A549 (cell line): ENCODE measurements around the gene PTPRA. TPM values are rescaled to one million over a fixed set of nuclear protein-coding genes. Genes with fewer than 3 reads are reported as not detected.

ENCODE experiments used
- ATAC-seq, 2 experiments: fragments of 200-7000 bp in 1 of 2; fragments of >200 bp in 1 of 2; cut with Nextera tagmentation in 1 of 2; cut with Tn5 transposase in 1 of 2; 3 replicates each; pipeline versions ENCODE4 v1.8.0 to v1.9.1; 2018 to 2020; ENCODE audit warnings: mild to moderate bottlenecking in 1 of 2, moderate library complexity in 1 of 2
- CTCF ChIA-PET: fragments of 300-600 bp; sonication (Branson Sonifier 250); formaldehyde crosslinking; extraction: SDS; loops from one replicate; lab custom pipeline; 2021; ENCODE audit warnings: antibody characterized with exemption, inconsistent platforms; lab: Yijun Ruan, JAX
- POLR2A ChIA-PET: fragments of 350-600 bp; formaldehyde crosslinking; extraction: SDS; loops from one replicate; lab custom pipeline; 2021; ENCODE audit warnings: antibody characterized with exemption, inconsistent platforms; lab: Yijun Ruan, JAX
- DNase-seq, 2 experiments: peaks; one replicate each; pipeline versions ENCODE4 v3.0.0 to v3.0.0-alpha.2; 2011 to 2016; ENCODE audit warnings: low read depth in 1 of 2, low spot score in 1 of 2
- FAIRE-seq: peaks from 2 replicates; lab custom pipeline; 2011; peaks lifted over from hg19 to GRCh38; lab: Jason Lieb, UNC
- H3K27ac ChIP-seq, 2 experiments: fragments of >200 bp; sonication (Bioruptor Twin); formaldehyde crosslinking; 3 replicates each; pipeline ENCODE4 v1.5.1; 2016 to 2017
- H3K4me1 ChIP-seq: fragments of >200 bp; sonication (Bioruptor Twin); formaldehyde crosslinking; 3 replicates; pipeline ENCODE4 v1.6.1; 2016
- H3K4me2 ChIP-seq: fragments of >200 bp; sonication (Bioruptor Twin); formaldehyde crosslinking; 3 replicates; pipeline ENCODE4 v1.6.1; 2016
- H3K4me3 ChIP-seq: fragments of >200 bp; sonication (Bioruptor Twin); formaldehyde crosslinking; 3 replicates; pipeline ENCODE4 v1.5.1; 2016
- H3K9me3 ChIP-seq: fragments of >200 bp; sonication (Bioruptor Twin); formaldehyde crosslinking; 3 replicates; pipeline ENCODE4 v1.6.1; 2016
- BHLHE40 ChIP-seq: IDR thresholded peaks from 2 replicates; pipeline ENCODE4 v1.6.1; 2012; ENCODE audit warnings: low read depth, low read length, inconsistent platforms
- CBX8 ChIP-seq: fragments of 200-600 bp; sonication (generic); IDR thresholded peaks from 2 replicates; pipeline ENCODE4 v1.6.1; 2016
- CHD4 ChIP-seq: fragments of 200-600 bp; sonication (generic); IDR thresholded peaks from 2 replicates; pipeline ENCODE4 v1.6.1; 2016; ENCODE audit warnings: antibody characterized with exemption, mild to moderate bottlenecking, borderline replicate concordance
- EHF ChIP-seq: fragments of 250-450 bp; sonication (Bioruptor Pico); IDR thresholded peaks from 2 replicates; pipeline ENCODE4 v1.5.0; 2020; ENCODE audit warnings: mild to moderate bottlenecking
- FOSB ChIP-seq: fragments of 250-450 bp; sonication (Bioruptor Pico); IDR thresholded peaks from 2 replicates; pipeline ENCODE4 v1.5.0; 2020; ENCODE audit warnings: mild to moderate bottlenecking, moderate library complexity
- FOSL2 ChIP-seq, 2 experiments: fragments of 450-650 bp in 1 of 2; fragments of >200 bp in 1 of 2; sonication (Bioruptor Twin) in 1 of 2; formaldehyde crosslinking; IDR thresholded peaks; 2 replicates each; pipeline versions ENCODE4 v1.5.0 to v1.6.1; 2016 to 2020; ENCODE audit warnings: mild to moderate bottlenecking in 1 of 2, moderate library complexity in 1 of 2
- FOXS1 ChIP-seq: fragments of 250-450 bp; sonication (Bioruptor Pico); IDR thresholded peaks from 2 replicates; pipeline ENCODE4 v1.5.0; 2020; ENCODE audit warnings: mild to moderate bottlenecking, moderate library complexity
- HEYL ChIP-seq: fragments of 250-450 bp; sonication (Bioruptor Pico); IDR thresholded peaks from 2 replicates; pipeline ENCODE4 v1.8.0; 2021; ENCODE audit warnings: mild to moderate bottlenecking, moderate library complexity
- HOXB5 ChIP-seq: fragments of 250-450 bp; sonication (Bioruptor Pico); IDR thresholded peaks from 2 replicates; pipeline ENCODE4 v1.5.0; 2020; ENCODE audit warnings: mild to moderate bottlenecking, moderate library complexity
- JUNB ChIP-seq: fragments of >200 bp; sonication (Bioruptor Twin); formaldehyde crosslinking; IDR thresholded peaks from 2 replicates; pipeline ENCODE4 v1.6.1; 2016
- KDM5A ChIP-seq: fragments of 200-600 bp; sonication (generic); IDR thresholded peaks from 2 replicates; pipeline ENCODE4 v1.6.1; 2016; ENCODE audit warnings: antibody characterized with exemption, mild to moderate bottlenecking
- MYC ChIP-seq: IDR thresholded peaks from 2 replicates; pipeline ENCODE4 v1.6.1; 2012; ENCODE audit warnings: mild to moderate bottlenecking, inconsistent platforms, low read length, improper control_type of control experiment, borderline replicate concordance
- NFE2L2 ChIP-seq: fragments of 150-350 bp; conservative IDR thresholded peaks from 2 replicates; pipeline ENCODE4 v1.6.1; 2014; ENCODE audit warnings: low read length
- NPAS2 ChIP-seq: fragments of 250-450 bp; sonication (Bioruptor Pico); IDR thresholded peaks from 2 replicates; pipeline ENCODE4 v1.8.0; 2022; ENCODE audit warnings: mild to moderate bottlenecking, moderate library complexity, borderline replicate concordance
- NR3C1 ChIP-seq: fragments of >200 bp; sonication (Bioruptor Twin); formaldehyde crosslinking; IDR thresholded peaks from 3 replicates; pipeline ENCODE4 v1.6.1; 2017
- RCOR1 ChIP-seq: fragments of 150-350 bp; IDR thresholded peaks from 2 replicates; pipeline ENCODE4 v1.6.1; 2014; ENCODE audit warnings: antibody characterized with exemption, low read length, low read depth
- RFX5 ChIP-seq: fragments of 450-650 bp; IDR thresholded peaks from 2 replicates; pipeline ENCODE4 v1.7.1; 2014; ENCODE audit warnings: antibody characterized with exemption, mild to moderate bottlenecking, moderate library complexity
- RNF2 ChIP-seq: fragments of 200-600 bp; sonication (generic); IDR thresholded peaks from 2 replicates; pipeline ENCODE4 v1.6.1; 2016; ENCODE audit warnings: low read depth, mild to moderate bottlenecking, antibody characterized with exemption, moderate library complexity, borderline replicate concordance
- ZFP36 ChIP-seq: fragments of 450-650 bp; IDR thresholded peaks from 2 replicates; pipeline ENCODE4 v1.6.1; 2014; ENCODE audit warnings: borderline replicate concordance; ENCODE audit not compliant: partially characterized antibody
- ZNF302 ChIP-seq: fragments of 250-450 bp; sonication (Bioruptor Pico); IDR thresholded peaks from 2 replicates; pipeline ENCODE4 v1.9.0; 2021; ENCODE audit warnings: inconsistent platforms, mild to moderate bottlenecking, moderate library complexity
- WGBS: methylation state at CpG from one replicate; pipeline ENCODE4 v1.1.6; 2017; ENCODE audit errors: missing lambda C conversion rate; 5-methylcytosine and 5-hydroxymethylcytosine counted together
- polyA plus RNA-seq, 4 experiments: library from polyadenylated mRNA; depleted of rRNA in 3 of 4; stranded (reverse); fragments of >200 nt; fragmentation: RNase III in 1 of 4; extraction: RNeasy Plus Mini Kit Qiagen cat#74134 plus additional on column Dnase treatment in 1 of 4; gene quantifications; 2 replicates in 3 of 4; 3 replicates in 1 of 4; pipeline ENCODE4 v1.2.3, GENCODE V29; 2011 to 2017
- TF ChIP-seq, protein P1 (sequence below): fragments of 250-450 bp; sonication (Bioruptor Pico); IDR thresholded peaks from 2 replicates; pipeline ENCODE4 v1.5.0; 2020; ENCODE audit warnings: low read depth, mild to moderate bottlenecking, moderate library complexity
- TF ChIP-seq, protein P2 (sequence below): fragments of 450-650 bp; IDR thresholded peaks from 2 replicates; pipeline ENCODE4 v1.6.1; 2014; ENCODE audit warnings: antibody characterized with exemption
- TF ChIP-seq, protein P3 (sequence below): fragments of >200 bp; sonication (Bioruptor Twin); formaldehyde crosslinking; IDR thresholded peaks from 3 replicates; pipeline ENCODE4 v1.5.1; 2016
- TF ChIP-seq, protein P4 (sequence below): IDR thresholded peaks from 2 replicates; pipeline ENCODE4 v1.6.1; 2012

The PTPRA gene
- polyA plus RNA-seq, 2 of the 4 experiments (the other 2 are of a cell fraction) = 29.2 to 83.2 TPM

DNA sequence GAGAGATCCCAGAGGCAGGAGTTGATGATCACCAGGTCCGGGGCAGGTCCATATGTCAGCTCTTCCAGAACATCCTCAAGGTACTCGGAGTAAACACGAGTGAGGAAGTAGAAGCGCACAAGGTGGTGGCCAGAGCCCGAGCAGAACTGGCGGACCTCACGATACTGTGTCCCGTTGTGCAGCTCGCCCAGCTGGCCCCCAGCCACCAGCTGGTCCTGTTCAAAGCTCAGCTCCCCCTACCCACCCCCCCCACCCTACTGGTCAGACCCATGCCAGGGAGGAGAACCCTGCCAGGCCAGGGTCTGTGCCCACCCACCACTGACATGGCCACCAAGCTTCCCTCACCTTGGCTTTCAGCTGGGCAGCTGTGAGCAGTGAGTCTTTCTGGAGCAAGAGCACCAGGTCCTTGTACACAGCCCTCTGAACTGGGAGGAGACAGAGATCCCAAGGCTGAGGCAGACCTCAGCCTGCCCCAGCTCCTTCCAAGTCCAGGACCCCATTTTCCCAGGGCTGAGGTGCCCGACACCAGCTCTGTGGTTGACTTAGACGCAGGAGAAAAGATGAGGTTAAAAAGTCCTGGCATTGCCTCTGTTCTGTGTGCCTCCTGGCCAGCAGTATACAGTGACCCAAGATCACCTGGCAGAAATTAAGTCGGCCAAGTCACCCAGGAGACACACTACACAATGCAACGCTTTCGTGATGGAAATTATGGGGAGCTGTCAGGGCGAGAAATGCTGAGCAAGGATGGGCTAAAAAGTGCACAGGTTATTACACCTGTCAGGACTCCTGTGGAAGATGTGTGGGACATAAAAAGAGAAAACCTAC lies 34.2 kb upstream of the PTPRA start (continued):
- TF ChIP-seq, protein P1, sequence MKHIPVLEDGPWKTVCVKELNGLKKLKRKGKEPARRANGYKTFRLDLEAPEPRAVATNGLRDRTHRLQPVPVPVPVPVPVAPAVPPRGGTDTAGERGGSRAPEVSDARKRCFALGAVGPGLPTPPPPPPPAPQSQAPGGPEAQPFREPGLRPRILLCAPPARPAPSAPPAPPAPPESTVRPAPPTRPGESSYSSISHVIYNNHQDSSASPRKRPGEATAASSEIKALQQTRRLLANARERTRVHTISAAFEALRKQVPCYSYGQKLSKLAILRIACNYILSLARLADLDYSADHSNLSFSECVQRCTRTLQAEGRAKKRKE = no peak
- no peak for TF ChIP-seq MYC

DNA sequence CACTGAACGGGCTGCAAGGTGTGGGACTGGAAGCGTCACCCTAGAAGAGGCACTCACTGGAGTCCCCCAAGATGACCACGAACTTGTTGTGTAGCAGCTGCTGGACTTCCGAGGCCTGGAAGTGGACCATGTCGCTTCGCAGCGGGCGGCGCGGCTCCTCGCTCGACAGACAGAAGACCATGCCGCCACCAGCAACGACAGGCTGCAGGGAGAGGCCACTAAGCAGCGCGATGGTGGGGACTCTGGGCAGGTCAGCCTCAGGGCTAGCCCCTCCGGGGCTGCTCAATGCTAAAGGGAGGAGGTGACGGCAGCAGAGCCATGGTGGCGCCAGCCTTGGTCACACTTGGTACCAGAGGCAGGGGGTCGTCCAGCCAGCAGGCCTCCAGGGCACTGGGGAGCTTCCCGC lies 33.5 kb upstream of the PTPRA start:
- ChIA-PET POLR2A (interaction anchor here (0.8 to 1.4 kb wide), 7 partner anchors 12 to 187 kb away, joined by 3 to 4 read pairs (median 3); partner anchors contain the start of genes NOP56 and PTPRA), CTCF (interaction anchor here (0.6 to 4.9 kb wide), 6 partner anchors 11 to 441 kb away, joined by 3 to 33 read pairs (median 5); partner anchors contain the start of gene TMEM239)
- Histone ChIP-seq H3K9me3 (no peaks in the 10 kb centered on the region), H3K4me2 (peak overlapping the region; percentile 88), H3K27ac (peak overlapping the region; percentile 84 to 95), H3K4me3 (peak overlapping the region; percentile 92), H3K4me1 (peaks cover 17% of the 10 kb centered on the region)
- 90% methylated on average over 20 of the region's 21 CpGs for WGBS
- FAIRE-seq (no peak), ATAC-seq (no peak), DNase-seq (no peak)
- no peak for TF ChIP-seq CHD4
- TF ChIP-seq, protein P2, sequence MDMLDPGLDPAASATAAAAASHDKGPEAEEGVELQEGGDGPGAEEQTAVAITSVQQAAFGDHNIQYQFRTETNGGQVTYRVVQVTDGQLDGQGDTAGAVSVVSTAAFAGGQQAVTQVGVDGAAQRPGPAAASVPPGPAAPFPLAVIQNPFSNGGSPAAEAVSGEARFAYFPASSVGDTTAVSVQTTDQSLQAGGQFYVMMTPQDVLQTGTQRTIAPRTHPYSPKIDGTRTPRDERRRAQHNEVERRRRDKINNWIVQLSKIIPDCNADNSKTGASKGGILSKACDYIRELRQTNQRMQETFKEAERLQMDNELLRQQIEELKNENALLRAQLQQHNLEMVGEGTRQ = no peak
- TF ChIP-seq CBX8 = no peak

DNA sequence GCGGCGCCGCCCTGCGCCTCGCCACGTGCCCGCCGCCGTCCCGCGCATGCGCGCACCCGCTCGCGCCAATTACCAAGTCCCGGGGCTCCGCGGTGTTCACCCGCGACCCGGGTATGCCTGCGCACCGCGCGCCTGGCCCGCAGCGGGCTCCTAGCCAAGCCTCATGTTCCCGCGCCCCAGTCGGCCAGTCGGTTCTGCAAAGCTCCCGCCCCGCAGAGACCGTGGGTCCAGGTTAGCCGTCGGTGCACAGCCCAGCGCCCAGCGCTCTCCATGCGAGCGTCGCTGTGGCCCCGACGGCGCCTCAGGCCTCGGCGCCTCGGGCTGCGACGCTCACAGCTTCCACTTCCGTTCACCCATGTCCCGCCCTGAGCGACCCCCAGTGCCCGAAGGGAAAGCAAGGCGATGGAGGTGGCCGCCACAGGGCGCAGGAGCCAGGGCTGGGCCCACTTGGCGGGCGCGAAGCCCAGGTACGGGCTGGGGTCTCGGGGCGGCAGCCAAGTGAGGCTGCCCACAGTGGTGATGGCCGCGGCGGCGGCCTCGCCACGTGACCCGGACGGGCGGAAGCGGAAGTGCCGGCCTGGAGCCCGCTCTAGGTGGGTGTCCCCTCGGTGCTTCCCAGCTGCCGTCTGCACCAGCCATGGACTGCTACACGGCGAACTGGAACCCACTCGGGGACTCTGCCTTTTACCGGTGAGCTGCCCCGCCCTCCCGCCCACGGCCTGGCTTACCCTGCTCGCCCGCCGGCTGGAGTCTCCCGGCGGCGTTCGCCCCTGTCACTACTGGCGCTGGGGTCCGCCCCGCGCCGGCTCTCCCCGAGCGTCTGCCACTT lies 32.9 kb upstream of the PTPRA start, which contains the start of the genes PCED1A and VPS16:
Gene PCED1A (minus strand): TSS at position 518 of the 829 bp plus-strand sequence. CDS start 743 bp downstream, outside the sequence.
Gene VPS16 (plus strand): TSS at position 608 of the 829 bp plus-strand sequence. CDS start 30 bp downstream, at position 638.
- no peaks in the 10 kb centered on the region for H3K9me3 ChIP-seq
- peaks cover 17% of the 10 kb centered on the region for H3K4me1 ChIP-seq
- ChIA-PET POLR2A (interaction anchor here (0.5 to 1.4 kb wide), 9 partner anchors 9 to 188 kb away, joined by 3 to 4 read pairs (median 3); partner anchors contain the start of genes NOP56 and PTPRA), CTCF (interaction anchor here (0.6 to 4.9 kb wide), 6 partner anchors 11 to 441 kb away, joined by 3 to 33 read pairs (median 5); partner anchors contain the start of gene TMEM239)
- peak within 1 kb of the TSS; percentile 92 for H3K4me3 ChIP-seq
- 12% methylated on average over 35 of the region's 98 CpGs for WGBS
- H3K4me2 ChIP-seq = peak within 1 kb of the TSS; percentile 88
- peak; percentile 90 to 99 for DNase-seq
- FAIRE-seq = peak; percentile 13
- peak; percentile 98 to 100 for ATAC-seq
- H3K27ac ChIP-seq = peak within 1 kb of the TSS; percentile 84 to 95
- TF ChIP-seq, protein P3, sequence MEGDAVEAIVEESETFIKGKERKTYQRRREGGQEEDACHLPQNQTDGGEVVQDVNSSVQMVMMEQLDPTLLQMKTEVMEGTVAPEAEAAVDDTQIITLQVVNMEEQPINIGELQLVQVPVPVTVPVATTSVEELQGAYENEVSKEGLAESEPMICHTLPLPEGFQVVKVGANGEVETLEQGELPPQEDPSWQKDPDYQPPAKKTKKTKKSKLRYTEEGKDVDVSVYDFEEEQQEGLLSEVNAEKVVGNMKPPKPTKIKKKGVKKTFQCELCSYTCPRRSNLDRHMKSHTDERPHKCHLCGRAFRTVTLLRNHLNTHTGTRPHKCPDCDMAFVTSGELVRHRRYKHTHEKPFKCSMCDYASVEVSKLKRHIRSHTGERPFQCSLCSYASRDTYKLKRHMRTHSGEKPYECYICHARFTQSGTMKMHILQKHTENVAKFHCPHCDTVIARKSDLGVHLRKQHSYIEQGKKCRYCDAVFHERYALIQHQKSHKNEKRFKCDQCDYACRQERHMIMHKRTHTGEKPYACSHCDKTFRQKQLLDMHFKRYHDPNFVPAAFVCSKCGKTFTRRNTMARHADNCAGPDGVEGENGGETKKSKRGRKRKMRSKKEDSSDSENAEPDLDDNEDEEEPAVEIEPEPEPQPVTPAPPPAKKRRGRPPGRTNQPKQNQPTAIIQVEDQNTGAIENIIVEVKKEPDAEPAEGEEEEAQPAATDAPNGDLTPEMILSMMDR = no peak
- TF ChIP-seq HEYL (CRISPR knock-in tag) (no peak), RFX5 (no peak), JUNB (no peak), NR3C1 (no peak), MYC (peak; percentile 76; the same call in 1 of the 2 replicates), FOSB (CRISPR knock-in tag) (no peak), NPAS2 (CRISPR knock-in tag) (no peak), NFE2L2 (no peak), CHD4 (no peak; the same call in 1 of the 2 replicates), RCOR1 (no peak), FOSL2 (IDR thresholded peaks at IDR 0.05) (no peak), FOSL2 (CRISPR knock-in tag; IDR thresholded peaks at IDR 0.05) (no peak), FOXS1 (no peak), BHLHE40 (no peak), KDM5A (no peak), HOXB5 (CRISPR knock-in tag) (peak; percentile 89), ZFP36 (no peak), EHF (CRISPR knock-in tag) (peak; percentile 62; the same call in 1 of the 2 replicates), RNF2 (peak; percentile 78; the same call in 1 of the 2 replicates), ZNF302 (CRISPR knock-in tag) (no peak)
- TF ChIP-seq, protein P4, sequence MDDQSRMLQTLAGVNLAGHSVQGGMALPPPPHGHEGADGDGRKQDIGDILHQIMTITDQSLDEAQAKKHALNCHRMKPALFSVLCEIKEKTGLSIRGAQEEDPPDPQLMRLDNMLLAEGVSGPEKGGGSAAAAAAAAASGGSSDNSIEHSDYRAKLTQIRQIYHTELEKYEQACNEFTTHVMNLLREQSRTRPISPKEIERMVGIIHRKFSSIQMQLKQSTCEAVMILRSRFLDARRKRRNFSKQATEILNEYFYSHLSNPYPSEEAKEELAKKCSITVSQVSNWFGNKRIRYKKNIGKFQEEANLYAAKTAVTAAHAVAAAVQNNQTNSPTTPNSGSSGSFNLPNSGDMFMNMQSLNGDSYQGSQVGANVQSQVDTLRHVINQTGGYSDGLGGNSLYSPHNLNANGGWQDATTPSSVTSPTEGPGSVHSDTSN = no peak
- TF ChIP-seq, protein P2 = peak; percentile 95
